Tibial nerve (tissue), 4 donors: ENCODE data around the gene TMEM147. TPM values are rescaled to one million over a fixed set of nuclear protein-coding genes. Genes with fewer than 3 reads are reported as not detected.

Source experiments
- DNase-seq, 2 donors: peaks; one replicate each; pipeline ENCODE4 v3.0.0-alpha.2; 2019; ENCODE audit warnings: low spot score in 2 of 2
- H3K27ac ChIP-seq, 4 donors: fragments of 200-600 bp; sonication (generic) in 3 of 4; one replicate each; pipeline ENCODE4 v1.5.1; 2017 to 2019; ENCODE audit warnings: mild to moderate bottlenecking in 1 of 4
- H3K27me3 ChIP-seq, 2 donors: fragments of 200-600 bp; sonication (generic) in 1 of 2; one replicate each; pipeline versions ENCODE4 v1.5.1 to v1.6.0; 2017 to 2019
- H3K36me3 ChIP-seq, 3 donors: fragments of 200-600 bp; sonication (generic); one replicate each; pipeline ENCODE4 v1.5.1; 2018 to 2019
- H3K4me1 ChIP-seq, 4 donors: fragments of 200-600 bp; sonication (generic) in 3 of 4; one replicate each; pipeline ENCODE4 v1.5.1; 2017 to 2019
- H3K4me3 ChIP-seq, 4 donors: fragments of 200-600 bp; sonication (generic) in 3 of 4; one replicate each; pipeline ENCODE4 v1.5.1; 2017 to 2019; ENCODE audit warnings: mild to moderate bottlenecking in 1 of 4, moderate library complexity in 1 of 4
- H3K9me3 ChIP-seq, 4 donors: fragments of 200-600 bp; sonication (generic) in 3 of 4; one replicate each; pipeline ENCODE4 v1.5.1; 2017 to 2019
- EP300 ChIP-seq, 2 donors: sonication (generic); formaldehyde crosslinking; IDR thresholded peaks; one replicate each; pipeline ENCODE4 v1.6.1; 2017; ENCODE audit warnings: antibody characterized with exemption in 2 of 2, mild to moderate bottlenecking in 1 of 2
- POLR2A ChIP-seq, 2 donors: fragments of 450-650 bp; IDR thresholded peaks; one replicate each; pipeline ENCODE4 v1.6.1; 2017; ENCODE audit warnings: antibody characterized with exemption in 2 of 2, mild to moderate bottlenecking in 2 of 2, moderate library complexity in 2 of 2
- WGBS, 2 donors: methylation state at CpG; one replicate each; pipeline ENCODE4 v1.1.5; 2018; 5-methylcytosine and 5-hydroxymethylcytosine counted together
- total RNA-seq, 4 donors: library from RNA; depleted of rRNA; stranded (reverse); fragments of >200 nt; gene quantifications; one replicate each; pipeline ENCODE4 v1.1.0, GENCODE V29; 2016
- TF ChIP-seq, protein P1 (sequence below), 5 experiments: fragments of 200-600 bp in 3 of 5; fragments of 450-650 bp in 2 of 5; sonication (generic) in 3 of 5; IDR thresholded peaks; one replicate each; pipeline ENCODE4 v1.5.1; 2016 to 2019; ENCODE audit warnings: antibody characterized with exemption in 5 of 5, mild to moderate bottlenecking in 3 of 5, moderate library complexity in 2 of 5

Gene TMEM147, protein sequence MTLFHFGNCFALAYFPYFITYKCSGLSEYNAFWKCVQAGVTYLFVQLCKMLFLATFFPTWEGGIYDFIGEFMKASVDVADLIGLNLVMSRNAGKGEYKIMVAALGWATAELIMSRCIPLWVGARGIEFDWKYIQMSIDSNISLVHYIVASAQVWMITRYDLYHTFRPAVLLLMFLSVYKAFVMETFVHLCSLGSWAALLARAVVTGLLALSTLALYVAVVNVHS
- 100 to 1,000 TPM in 1 of 4 donors, 10 to 100 TPM in 3; 63.8 to 103 (median 68.2) TPM for total RNA-seq

DNA sequence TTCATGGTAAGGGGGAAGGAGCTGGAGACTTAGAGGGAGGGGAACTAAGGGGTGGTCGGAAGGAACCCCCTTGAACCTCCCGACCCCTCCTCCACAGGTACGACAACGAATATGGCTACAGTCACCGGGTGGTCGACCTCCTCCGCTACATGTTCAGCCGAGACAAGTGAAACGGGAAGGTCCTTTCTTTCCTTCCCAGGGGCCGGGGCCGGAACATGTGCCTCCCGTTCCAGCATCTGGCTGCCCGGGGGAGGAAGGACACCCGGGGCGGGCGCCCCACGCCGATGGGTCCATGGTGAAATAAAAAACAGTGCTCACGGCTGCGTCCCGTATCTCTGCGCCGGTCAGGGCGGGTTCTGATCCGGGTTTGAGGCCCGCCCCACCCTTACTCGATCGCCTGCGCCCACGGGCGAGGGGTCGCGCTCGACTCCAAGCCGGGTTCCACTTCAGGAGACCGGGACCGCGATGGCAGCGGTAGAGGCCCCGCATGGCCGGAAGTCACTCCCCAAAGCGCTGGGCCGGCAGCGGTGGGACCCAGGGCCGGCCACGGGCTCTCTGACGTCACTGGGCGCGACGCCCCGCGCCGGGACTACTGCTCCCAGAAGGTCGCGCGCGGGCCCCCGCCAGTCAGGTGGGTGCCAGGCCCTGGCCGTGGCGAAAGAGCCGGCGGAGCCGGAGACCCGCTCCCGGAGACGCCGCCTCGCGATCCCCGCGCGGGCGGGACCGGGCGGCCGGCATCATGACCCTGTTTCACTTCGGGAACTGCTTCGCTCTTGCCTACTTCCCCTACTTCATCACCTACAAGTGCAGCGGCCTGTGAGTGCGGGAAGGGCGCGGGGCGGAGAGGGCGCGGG, at the start of gene TMEM147:
Gene TMEM147 (plus strand): TSS at position 626 of the 854 bp plus-strand sequence. CDS start 114 bp downstream, at position 740.
- Histone ChIP-seq H3K4me3 (peak within 1 kb of the TSS; percentile 56 to 98 (median 80)), H3K9me3 (no peaks in the 10 kb centered on the region), H3K27ac (peak within 1 kb of the TSS; percentile 54 to 88 (median 84)), H3K36me3 (peaks cover 0 to 47% (median 0%) of the 10 kb centered on the region in 3 donors), H3K27me3 (no peaks in the 10 kb centered on the region), H3K4me1 (peaks cover 0 to 37% (median 15%) of the 10 kb centered on the region in 4 donors)
- TF ChIP-seq POLR2A (IDR thresholded peaks at IDR 0.05) (peak; percentile 17 to 49), EP300 (IDR thresholded peaks at IDR 0.05) (peak; percentile 39 to 71)
- TF ChIP-seq, protein P1, sequence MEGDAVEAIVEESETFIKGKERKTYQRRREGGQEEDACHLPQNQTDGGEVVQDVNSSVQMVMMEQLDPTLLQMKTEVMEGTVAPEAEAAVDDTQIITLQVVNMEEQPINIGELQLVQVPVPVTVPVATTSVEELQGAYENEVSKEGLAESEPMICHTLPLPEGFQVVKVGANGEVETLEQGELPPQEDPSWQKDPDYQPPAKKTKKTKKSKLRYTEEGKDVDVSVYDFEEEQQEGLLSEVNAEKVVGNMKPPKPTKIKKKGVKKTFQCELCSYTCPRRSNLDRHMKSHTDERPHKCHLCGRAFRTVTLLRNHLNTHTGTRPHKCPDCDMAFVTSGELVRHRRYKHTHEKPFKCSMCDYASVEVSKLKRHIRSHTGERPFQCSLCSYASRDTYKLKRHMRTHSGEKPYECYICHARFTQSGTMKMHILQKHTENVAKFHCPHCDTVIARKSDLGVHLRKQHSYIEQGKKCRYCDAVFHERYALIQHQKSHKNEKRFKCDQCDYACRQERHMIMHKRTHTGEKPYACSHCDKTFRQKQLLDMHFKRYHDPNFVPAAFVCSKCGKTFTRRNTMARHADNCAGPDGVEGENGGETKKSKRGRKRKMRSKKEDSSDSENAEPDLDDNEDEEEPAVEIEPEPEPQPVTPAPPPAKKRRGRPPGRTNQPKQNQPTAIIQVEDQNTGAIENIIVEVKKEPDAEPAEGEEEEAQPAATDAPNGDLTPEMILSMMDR (IDR thresholded peaks at IDR 0.05): peak in 1 of 5 experiments; percentile 22
- WGBS, 2 donors: 2% methylated on average over 34 to 55 of the region's 85 CpGs
- DNase-seq: peak; percentile 86 to 87

DNA sequence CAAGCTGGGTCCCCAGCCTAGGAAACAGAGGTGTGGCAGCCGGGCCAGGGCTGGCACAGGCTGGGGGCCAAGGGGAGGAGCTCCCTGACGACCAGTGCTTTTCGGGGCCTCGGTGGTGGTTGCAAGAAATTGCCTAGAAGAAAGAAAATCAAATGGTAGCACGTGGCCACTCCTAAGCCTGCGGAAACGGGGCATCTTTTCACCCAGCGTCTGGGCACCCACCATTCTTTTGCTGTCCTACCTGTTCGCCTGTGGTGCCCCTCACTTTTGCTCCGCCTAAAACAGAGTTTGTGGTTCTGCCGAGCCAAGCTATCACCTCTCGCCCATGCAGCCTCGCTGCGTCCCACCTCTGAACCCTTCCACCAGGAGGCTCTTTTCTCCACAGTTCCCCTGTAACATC, 48.0 kb upstream of the TMEM147 start:
- Histone ChIP-seq H3K4me3 (no peak overlapping the region), H3K9me3 (no peaks in the 10 kb centered on the region), H3K4me1 (peaks cover 0 to 7% (median 2%) of the 10 kb centered on the region in 4 donors), H3K27ac (no peak overlapping the region), H3K36me3 (no peaks in the 10 kb centered on the region), H3K27me3 (peaks cover 0 to 1% of the 10 kb centered on the region in 2 donors)
- TF ChIP-seq, protein P1 (IDR thresholded peaks at IDR 0.05): no peak
- TF ChIP-seq EP300 (IDR thresholded peaks at IDR 0.05) (no peak), POLR2A (IDR thresholded peaks at IDR 0.05) (no peak)
- DNase-seq: no peak
- 78% methylated on average over 14 of the region's 14 CpGs for WGBS, 2 donors

DNA sequence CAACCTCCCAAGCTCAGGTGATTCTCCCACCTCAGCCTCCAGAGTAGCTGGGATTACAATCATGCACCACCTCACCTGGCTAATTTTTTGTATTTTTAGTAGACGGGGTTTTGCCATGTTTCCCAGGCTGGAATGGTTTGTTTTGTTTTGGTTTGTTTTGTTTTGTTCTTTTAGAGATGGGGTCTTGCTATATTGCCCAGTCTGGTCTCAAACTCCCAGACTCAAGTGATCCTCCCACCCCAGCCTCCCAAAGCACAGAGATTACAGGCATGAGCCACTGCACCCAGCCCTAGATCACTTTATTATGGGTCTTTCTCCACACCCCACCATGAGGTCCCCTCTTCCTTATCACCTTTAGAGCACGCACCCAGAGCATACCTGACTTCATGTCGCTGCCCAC, 47.2 kb upstream of the TMEM147 start:
- no peak overlapping the region for H3K4me3 ChIP-seq
- no peaks in the 10 kb centered on the region for H3K9me3 ChIP-seq
- H3K27me3 ChIP-seq: no peaks in the 10 kb centered on the region
- no peak overlapping the region for H3K27ac ChIP-seq
- no peak for DNase-seq
- TF ChIP-seq EP300 (IDR thresholded peaks at IDR 0.05) (no peak), POLR2A (IDR thresholded peaks at IDR 0.05) (no peak)
- TF ChIP-seq, protein P1 (IDR thresholded peaks at IDR 0.05): no peak
- H3K4me1 ChIP-seq: peaks cover 0 to 7% (median 2%) of the 10 kb centered on the region in 4 donors
- 69 to 84% methylated on average over 3 of the region's 3 CpGs for WGBS, 2 donors
- H3K36me3 ChIP-seq: no peaks in the 10 kb centered on the region

DNA sequence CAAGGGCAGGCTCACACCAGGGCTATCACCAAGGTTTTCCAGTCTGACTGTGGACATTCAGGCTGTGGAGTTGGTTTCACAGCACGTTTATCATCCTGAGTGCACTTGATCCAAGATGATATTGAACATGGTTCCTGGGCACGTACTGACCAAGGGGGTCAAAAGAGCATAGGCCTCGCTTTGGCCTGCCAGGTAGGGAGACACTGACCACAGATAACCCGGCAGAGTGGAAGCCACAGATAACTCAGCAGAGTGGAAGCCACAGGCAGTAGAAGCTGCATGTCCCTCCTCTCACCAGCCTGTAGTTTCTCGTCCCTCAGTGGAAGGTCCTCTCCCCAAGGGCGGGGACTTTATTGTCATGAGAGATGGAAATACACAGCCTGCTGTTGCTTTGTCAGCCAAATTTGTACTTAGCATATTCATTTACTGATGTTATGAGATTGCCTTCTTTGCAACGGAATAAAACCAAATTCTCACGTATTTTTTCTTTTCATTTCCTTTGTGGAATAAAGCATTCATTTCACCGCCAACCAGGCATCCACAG, 46.4 kb upstream of the TMEM147 start:
- DNase-seq: no peak
- TF ChIP-seq POLR2A (IDR thresholded peaks at IDR 0.05): no peak
- TF ChIP-seq, protein P1 (IDR thresholded peaks at IDR 0.05): no peak
- no peak for TF ChIP-seq EP300 (IDR thresholded peaks at IDR 0.05)

More for the DNA sequence above, 46.4 kb upstream of the TMEM147 start:
- 80 to 83% methylated on average over 9 of the region's 9 CpGs for WGBS, 2 donors
- Histone ChIP-seq H3K4me1 (peaks cover 0 to 7% (median 2%) of the 10 kb centered on the region in 4 donors), H3K27ac (no peak overlapping the region), H3K4me3 (no peak overlapping the region), H3K36me3 (no peaks in the 10 kb centered on the region), H3K27me3 (no peaks in the 10 kb centered on the region), H3K9me3 (no peaks in the 10 kb centered on the region)
